Measurements from ENCODE around the gene KLF7.

The KLF7 gene

DNA sequence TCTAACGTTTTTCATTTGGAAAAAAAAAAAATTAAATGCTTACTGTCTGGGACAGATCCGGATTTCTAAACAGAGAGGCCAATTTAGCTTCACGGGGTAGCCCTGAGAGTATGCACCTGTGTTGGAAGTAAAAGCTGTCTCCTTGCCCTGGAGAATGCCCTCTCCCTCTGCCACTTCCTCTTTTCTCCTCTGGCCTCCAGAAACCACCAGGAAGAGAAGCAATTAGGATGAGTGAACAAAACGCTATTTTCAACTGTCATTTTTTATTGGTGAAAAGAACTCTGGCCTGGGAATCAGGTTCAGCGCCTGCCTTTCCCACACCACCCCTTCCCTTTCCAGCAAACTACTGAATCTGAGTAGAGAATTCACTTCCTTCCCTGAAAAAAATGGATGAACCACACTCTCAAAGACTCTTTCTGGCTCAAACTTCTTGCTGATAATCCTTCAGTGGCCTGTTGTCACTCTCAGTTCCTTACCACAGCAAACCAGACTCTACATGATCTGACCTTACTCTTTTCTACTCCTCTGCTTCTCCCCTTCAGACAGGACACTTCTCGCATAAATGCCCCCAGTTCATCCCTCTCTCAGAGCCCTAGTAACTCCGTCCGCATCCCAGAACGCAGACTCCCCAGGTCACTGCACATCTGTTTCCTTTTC is 29.8 kb downstream of the KLF7 start:
- H3K27ac ChIP-seq: peak overlapping the region; percentile 84 to 100
- H3K9me3 ChIP-seq: no peaks in the 10 kb centered on the region
- H3K27me3 ChIP-seq: no peaks in the 10 kb centered on the region
- TF ChIP-seq, protein P1, sequence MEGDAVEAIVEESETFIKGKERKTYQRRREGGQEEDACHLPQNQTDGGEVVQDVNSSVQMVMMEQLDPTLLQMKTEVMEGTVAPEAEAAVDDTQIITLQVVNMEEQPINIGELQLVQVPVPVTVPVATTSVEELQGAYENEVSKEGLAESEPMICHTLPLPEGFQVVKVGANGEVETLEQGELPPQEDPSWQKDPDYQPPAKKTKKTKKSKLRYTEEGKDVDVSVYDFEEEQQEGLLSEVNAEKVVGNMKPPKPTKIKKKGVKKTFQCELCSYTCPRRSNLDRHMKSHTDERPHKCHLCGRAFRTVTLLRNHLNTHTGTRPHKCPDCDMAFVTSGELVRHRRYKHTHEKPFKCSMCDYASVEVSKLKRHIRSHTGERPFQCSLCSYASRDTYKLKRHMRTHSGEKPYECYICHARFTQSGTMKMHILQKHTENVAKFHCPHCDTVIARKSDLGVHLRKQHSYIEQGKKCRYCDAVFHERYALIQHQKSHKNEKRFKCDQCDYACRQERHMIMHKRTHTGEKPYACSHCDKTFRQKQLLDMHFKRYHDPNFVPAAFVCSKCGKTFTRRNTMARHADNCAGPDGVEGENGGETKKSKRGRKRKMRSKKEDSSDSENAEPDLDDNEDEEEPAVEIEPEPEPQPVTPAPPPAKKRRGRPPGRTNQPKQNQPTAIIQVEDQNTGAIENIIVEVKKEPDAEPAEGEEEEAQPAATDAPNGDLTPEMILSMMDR (IDR thresholded peaks at IDR 0.05): no peak
- no peak for DNase-seq
- H3K36me3 ChIP-seq: no peaks in the 10 kb centered on the region
- peaks cover 0 to 100% (median 72%) of the 10 kb centered on the region in 4 donors for H3K4me1 ChIP-seq
- intact Hi-C loops (cut with DNase I; ENCODE audit: low total_unique reads): loop anchor here (10.0 kb wide), 1 partner anchor 91 kb away; no protein-coding TSS in a partner anchor
- H3K4me3 ChIP-seq: no peak overlapping the region

DNA sequence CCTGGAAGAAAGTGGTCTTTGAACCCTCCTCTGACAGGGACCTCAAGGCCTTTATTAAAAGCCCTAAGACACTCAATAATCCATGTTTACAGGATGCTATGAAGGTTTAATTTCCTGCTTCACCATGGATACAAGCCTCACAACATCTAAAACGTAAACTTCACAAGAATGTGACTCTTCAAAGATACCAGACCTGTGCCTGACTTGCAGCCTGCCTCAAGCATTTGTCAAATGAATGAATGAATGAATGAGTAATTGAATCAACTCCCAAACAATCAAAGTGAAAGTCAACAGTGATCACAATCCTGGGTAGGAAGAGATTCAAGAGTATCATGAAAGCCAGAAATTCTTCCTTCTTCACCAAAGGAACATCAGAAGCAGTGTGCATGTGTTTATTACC is 30.4 kb downstream of the KLF7 start:
- TF ChIP-seq, protein P1 (IDR thresholded peaks at IDR 0.05): no peak
- no peaks in the 10 kb centered on the region for H3K36me3 ChIP-seq
- peak overlapping the region; percentile 84 to 100 for H3K27ac ChIP-seq
- intact Hi-C loops (cut with DNase I; ENCODE audit: low total_unique reads): loop anchor here (10.0 kb wide), 1 partner anchor 91 kb away; no protein-coding TSS in a partner anchor
- no peaks in the 10 kb centered on the region for H3K9me3 ChIP-seq
- H3K4me3 ChIP-seq: no peak overlapping the region
- H3K27me3 ChIP-seq: no peaks in the 10 kb centered on the region
- peaks cover 0 to 100% (median 68%) of the 10 kb centered on the region in 4 donors for H3K4me1 ChIP-seq
- no peak for DNase-seq

DNA sequence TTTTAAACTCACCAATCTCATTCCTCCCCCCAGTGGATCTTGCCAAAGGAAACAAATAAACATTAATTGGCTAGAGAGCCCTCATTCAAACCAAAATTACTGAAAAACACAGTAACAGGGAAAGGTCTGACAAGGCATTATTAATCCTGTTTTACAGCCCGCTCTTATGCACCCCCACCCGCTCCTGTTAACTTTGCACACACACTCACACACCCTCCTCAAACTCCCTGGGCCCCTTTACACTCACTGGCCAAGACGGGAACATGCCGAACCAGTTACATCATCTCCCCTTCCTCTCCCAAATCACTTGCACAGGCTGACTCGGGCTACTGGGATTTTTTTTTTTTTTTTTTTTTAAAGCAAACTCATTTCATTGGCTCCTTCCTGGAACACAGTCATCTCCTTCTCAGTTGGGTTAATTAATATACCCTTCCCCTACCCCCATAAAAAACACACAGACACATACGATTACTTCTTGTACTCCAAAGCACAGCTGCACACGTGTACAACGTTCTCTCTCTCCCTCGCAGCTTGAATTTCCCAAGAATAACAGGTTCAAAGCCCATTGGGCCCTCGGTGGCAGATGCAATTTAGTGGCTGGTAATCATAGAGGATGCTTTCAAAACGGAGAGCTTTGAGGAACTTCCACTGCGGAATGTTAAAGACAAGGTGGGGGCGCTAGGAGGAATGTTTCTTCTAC is 31.8 kb downstream of the KLF7 start:
- intact Hi-C loops (cut with DNase I; ENCODE audit: low total_unique reads): loop anchor here (5.0 to 10.0 kb wide), 2 partner anchors 33 to 89 kb away; partner anchors contain the start of gene KLF7
- peak overlapping the region; percentile 84 to 100 for H3K27ac ChIP-seq
- TF ChIP-seq, protein P1 (IDR thresholded peaks at IDR 0.05): no peak
- H3K4me1 ChIP-seq: peaks cover 0 to 93% (median 68%) of the 10 kb centered on the region in 4 donors
- peak overlapping the region; percentile 10 to 18 for H3K4me3 ChIP-seq
- no peaks in the 10 kb centered on the region for H3K27me3 ChIP-seq
- peak; percentile 90 for DNase-seq
- no peaks in the 10 kb centered on the region for H3K9me3 ChIP-seq
- H3K36me3 ChIP-seq: no peaks in the 10 kb centered on the region

DNA sequence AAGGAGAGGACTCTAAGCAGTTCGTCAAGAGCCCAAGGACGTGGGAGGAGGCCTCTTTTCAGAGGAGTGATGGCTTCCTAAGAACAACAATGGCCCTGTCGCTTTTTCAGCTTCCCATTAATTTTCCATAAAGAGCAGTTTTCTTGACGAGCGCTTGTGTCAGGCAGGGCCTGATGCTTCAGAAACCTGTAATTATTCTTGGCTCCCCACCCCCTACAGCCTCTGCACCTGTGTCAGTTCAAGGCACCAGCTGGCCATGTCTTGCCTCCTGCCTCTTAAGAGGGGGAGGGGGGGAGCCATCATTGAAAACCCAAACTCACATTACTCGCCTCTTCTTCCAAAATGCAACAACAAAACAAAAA is 32.3 kb downstream of the KLF7 start:
- Histone ChIP-seq H3K4me3 (peak overlapping the region; percentile 10 to 18), H3K4me1 (peaks cover 0 to 93% (median 66%) of the 10 kb centered on the region in 4 donors), H3K27ac (peak overlapping the region; percentile 84 to 100), H3K27me3 (no peaks in the 10 kb centered on the region), H3K36me3 (no peaks in the 10 kb centered on the region), H3K9me3 (no peaks in the 10 kb centered on the region)
- no peak for DNase-seq
- TF ChIP-seq, protein P1 (IDR thresholded peaks at IDR 0.05): no peak
- intact Hi-C loops (cut with DNase I; ENCODE audit: low total_unique reads): loop anchor here (5.0 to 10.0 kb wide), 2 partner anchors 34 to 89 kb away; partner anchors contain the start of gene KLF7

DNA sequence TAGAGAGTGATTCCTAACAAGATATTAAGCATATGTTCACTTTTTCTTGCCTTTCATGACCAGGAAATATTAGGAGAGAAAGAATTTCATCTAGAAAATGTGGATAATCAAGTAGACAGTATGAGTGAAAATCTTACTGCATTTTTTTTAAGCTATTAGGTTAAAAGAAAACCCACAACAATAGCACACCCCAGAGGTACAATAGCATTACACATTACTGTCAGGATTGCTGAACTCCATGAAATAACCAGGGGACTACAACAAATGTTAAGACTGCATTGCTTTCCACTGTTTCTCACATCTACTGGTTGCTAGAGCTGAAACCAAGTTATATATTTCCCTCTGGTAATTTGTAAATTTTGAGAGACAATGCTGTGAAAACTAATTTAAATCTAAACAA is 33.7 kb downstream of the KLF7 start:
- no peaks in the 10 kb centered on the region for H3K36me3 ChIP-seq
- DNase-seq: no peak
- H3K27ac ChIP-seq: peak overlapping the region; percentile 84 to 100
- H3K27me3 ChIP-seq: no peaks in the 10 kb centered on the region
- H3K4me1 ChIP-seq: peaks cover 0 to 93% (median 52%) of the 10 kb centered on the region in 4 donors
- intact Hi-C loops (cut with DNase I; ENCODE audit: low total_unique reads): loop anchor here (5.0 to 10.0 kb wide), 2 partner anchors 35 to 87 kb away; partner anchors contain the start of gene KLF7
- H3K9me3 ChIP-seq: no peaks in the 10 kb centered on the region
- H3K4me3 ChIP-seq: no peak overlapping the region
- TF ChIP-seq, protein P1 (IDR thresholded peaks at IDR 0.05): no peak
